NB4 (cell line): ENCODE data around the gene CROT.

Experiments used
- CTCF ChIP-seq: IDR thresholded peaks from one replicate; pipeline ENCODE4 v1.5.1; 2012; ENCODE audit warnings: low read depth, low read length
- MAX ChIP-seq: IDR thresholded peaks from 2 replicates; pipeline ENCODE4 v1.6.1; 2011; ENCODE audit warnings: low read depth, low read length
- MYC ChIP-seq: IDR thresholded peaks from 2 replicates; pipeline ENCODE4 v1.6.1; 2011; ENCODE audit warnings: low read depth, low read length
- POLR2A ChIP-seq: IDR thresholded peaks from 2 replicates; pipeline ENCODE4 v1.6.1; 2011; ENCODE audit warnings: mild to moderate bottlenecking; ENCODE audit not compliant: insufficient read length; ENCODE audit errors: extremely low read depth

GRCh38 chr7:87331687-87332252 lies 13.7 kb upstream of the CROT start:
- TF ChIP-seq POLR2A (no peak), CTCF (no peak), MAX (no peak), MYC (no peak)
